GM10847 (cell line): ENCODE results near the gene ADARB2.

Source experiments
- POLR2A ChIP-seq: IDR thresholded peaks from 2 replicates; pipeline ENCODE4 v1.6.1; 2011; ENCODE audit not compliant: insufficient read length; ENCODE audit errors: extremely low read depth

The ADARB2 gene

DNA sequence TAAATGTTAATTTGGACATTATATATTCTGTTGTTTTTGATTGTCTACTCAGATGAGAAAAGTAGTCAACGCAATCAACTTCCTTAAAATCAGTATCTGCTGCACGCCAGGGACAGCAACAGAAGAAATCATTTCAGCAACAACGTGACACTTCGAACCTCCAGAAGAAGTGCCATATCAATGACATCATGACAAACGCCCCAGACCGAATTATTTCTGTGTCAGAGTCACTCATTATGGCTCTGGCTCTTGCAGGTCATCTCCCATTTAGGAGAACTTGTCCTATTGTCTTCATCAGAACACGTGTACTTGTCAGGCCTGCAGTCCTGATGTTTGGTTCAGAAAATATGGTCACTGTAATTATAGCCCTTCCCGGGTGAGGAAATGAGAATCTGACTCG lies 276.3 kb downstream of the ADARB2 start:
- TF ChIP-seq POLR2A = no peak

DNA sequence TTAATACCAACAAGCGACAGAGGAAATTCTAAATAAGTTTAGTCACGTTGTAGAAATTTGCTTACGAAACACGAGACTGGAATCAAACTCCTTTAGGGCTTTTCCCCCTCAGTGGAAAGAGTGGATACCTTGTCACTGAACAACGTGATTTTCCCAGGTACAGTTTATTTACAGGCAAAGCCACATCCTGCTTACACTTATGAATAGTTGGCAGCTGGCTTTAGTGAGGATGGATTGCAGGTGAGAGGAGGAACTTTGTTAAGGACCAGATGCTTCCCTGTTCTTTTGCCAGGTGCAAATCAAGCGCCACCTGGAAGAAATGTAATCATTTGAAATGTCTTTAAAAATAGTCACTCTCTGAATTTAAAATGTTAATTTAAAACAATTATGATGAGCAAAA lies 282.4 kb downstream of the ADARB2 start:
- TF ChIP-seq POLR2A = no peak

DNA sequence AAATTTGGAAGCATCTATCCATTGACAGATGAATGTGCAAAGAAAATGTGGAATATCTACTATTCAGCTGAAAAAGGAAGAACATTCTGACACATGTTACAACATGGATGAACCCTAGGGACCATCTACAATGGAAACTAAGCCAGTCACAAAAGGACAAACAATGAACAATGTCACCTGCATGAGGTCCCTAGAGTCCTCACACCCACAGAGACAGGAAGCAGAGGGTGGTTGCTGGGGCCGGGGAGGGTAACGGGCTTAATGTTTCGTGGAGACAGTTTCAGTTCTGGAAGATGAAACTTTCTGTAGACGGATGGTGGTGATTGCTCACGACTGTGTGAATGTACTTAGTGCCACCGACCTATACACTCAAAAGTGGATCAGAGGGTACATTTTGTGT lies 282.9 kb downstream of the ADARB2 start:
- no peak for TF ChIP-seq POLR2A

DNA sequence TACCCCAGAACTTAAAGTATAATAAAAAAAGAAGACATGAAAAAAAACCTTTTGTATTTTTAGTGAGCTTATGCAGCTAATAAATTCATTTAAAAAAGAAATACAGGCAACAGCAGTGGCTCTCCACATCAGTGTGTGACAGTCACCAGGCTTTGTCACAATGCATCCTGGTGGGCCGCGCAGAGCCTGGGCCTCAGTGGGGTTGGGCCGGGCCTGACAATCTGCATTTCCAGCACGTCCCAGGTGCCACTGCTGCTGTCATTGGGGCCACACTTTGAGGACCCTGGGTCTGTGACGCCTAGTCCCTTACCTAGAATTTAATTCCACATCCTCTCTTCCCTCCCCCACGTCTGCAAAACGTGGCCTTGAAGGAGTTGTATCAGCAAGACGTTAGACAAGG lies 284.5 kb downstream of the ADARB2 start:
- TF ChIP-seq POLR2A = no peak

DNA sequence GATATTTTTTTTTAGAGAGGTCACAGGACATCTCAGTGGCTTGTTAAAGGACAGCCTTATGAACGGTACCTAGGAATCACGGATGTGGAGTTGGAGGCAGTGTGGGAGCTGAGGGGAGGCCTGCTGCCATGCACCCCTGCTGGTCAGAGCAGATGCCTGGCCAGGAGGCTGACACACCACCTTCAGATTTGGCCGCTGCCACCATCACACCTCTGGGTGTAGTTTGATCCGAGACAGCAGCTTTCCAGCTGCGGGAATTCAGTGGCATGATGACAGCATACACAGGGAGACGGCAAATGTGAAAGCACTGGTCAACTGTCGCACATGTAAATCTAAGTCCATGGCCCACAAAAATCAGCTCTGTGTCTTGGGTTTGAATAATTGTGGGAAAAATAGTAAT lies 285.4 kb downstream of the ADARB2 start:
- no peak for TF ChIP-seq POLR2A

DNA sequence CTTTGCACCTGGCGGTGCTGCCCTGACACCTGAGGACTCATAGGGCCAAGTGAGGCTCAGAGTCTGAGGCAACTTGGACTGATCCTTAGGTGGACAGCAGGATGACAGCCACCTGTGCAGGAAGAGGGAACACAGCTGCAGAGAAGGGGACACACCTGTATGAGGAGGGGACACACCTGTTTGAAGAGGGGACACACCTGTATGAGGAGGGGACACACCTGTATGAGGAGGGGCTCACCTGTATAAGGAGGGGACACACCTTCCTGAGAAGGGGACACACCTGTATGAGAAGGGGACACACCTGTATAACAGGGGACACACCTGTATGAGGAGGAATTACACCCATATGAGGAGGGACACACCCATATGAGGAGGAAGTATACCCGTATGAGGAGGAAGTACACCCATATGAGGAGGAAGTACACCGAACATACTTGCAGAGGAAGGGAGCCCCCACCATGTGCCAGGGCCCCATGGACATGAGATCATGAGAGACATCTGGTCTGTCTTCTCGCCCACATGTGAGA lies 285.9 kb downstream of the ADARB2 start:
- no peak for TF ChIP-seq POLR2A

DNA sequence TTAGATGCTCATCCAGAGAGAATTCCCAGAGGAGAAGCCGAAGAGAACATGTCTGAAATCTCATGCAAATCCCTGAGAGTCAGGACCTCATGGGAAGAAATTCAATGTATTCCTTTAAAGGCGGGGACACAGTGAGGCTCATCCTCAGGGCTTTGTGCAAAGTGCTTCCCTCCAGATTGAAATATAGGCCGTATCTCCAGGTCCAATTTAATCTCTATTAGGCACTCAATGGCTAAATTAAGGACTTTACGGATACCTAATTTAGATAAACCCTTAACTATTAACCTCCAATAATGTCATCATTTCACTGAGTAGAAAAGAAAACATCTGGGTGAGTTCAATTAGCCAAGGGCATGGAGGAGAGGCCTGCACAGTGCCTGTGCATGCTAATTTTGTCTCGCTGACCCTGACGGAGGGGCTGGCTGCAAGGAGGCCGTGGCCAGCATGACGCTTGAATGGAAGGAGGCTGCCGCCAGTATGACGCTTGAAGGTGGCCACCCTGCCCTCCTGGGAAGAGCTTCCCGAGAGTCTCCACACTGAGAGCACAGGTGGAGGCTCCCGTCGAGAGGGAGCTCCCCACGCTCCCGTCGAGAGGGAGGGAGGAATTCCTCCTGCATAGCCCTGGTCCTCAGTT lies 287.6 kb downstream of the ADARB2 start:
- no peak for TF ChIP-seq POLR2A

DNA sequence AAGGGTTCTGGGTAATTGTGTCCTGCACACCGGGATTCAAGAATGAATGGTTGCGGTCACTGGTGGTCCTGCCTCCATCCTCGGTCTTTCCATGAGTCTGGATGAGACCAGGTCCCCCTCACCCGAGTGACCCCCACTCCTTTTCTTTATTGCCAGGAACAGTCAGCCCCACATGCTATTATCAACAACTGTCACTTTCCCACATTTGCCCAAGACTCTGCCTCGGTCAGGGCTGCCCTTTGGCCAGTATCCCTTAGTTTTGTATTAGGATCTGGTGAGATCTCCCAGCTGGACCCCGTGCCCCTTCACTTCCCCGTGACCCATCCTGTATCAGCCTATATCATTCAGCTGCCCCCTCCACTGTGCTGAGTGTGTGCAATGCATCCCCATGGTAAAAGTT lies 288.3 kb downstream of the ADARB2 start:
- no peak for TF ChIP-seq POLR2A

DNA sequence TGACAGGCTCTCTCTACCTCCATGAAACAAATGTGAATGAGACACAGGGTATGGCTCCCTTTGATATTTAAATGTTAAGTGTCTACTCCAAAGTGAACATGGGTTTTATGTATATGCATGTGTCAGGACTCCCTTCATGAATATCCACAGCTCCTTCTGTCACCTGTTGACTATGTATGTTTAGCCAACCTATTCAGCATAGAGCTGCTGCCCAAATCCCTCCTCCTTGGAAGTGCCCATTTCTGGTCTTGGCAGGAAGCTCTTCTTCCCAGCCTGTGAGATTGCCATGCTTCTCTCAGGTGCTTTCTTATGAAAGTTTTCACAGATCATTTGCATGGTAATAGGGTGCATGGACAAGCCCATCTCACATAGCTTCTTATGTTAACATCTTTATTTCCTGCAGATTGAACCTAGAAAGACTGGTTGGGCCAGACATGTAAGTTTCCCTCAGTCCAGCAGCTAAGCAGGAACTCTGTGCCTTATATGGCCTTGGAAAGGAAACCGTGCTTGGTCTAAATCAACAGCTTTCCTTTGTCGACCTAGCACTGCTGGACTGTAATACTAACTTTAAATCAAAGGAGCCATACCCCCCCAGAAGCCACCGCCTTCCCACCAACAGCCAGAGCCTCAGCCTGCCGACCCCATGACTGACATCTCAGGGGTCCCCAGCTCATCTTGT lies 288.9 kb downstream of the ADARB2 start:
- TF ChIP-seq POLR2A = no peak

DNA sequence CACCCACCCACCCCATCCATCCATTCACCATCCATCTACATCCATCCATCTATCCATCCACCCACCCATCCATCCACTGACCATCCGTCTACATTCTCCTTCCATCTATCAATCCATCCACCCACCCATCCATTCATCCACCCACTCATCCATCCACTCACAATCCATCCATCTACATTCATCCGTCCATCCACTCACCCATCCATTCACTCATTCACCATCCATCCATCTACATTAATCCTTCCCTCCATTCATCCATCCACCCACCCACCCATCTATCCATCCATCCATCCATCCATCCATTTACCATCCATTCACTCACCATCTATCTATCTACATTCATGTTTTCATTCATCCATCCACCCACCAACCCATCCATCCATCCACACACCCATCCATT lies 292.5 kb downstream of the ADARB2 start:
- no peak for TF ChIP-seq POLR2A

DNA sequence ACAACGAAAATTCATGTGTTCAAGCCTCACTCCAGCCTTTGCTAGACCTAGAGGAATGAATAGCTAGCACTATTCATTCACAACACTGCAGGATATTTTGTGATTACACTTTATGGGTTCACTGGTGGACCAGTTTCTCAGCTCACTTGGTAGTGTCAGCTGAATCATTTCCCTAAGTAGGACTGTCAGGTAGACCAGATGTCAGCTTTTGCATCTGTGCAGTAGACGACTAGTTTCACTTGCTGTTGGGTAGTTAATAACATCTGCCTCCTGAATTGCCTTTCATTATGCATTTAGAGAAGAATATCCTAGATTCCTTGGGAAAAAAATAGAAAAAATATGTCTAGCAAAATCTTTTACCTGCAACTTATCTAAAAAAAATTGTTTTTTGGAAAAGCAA lies 296.4 kb downstream of the ADARB2 start:
- no peak for TF ChIP-seq POLR2A

DNA sequence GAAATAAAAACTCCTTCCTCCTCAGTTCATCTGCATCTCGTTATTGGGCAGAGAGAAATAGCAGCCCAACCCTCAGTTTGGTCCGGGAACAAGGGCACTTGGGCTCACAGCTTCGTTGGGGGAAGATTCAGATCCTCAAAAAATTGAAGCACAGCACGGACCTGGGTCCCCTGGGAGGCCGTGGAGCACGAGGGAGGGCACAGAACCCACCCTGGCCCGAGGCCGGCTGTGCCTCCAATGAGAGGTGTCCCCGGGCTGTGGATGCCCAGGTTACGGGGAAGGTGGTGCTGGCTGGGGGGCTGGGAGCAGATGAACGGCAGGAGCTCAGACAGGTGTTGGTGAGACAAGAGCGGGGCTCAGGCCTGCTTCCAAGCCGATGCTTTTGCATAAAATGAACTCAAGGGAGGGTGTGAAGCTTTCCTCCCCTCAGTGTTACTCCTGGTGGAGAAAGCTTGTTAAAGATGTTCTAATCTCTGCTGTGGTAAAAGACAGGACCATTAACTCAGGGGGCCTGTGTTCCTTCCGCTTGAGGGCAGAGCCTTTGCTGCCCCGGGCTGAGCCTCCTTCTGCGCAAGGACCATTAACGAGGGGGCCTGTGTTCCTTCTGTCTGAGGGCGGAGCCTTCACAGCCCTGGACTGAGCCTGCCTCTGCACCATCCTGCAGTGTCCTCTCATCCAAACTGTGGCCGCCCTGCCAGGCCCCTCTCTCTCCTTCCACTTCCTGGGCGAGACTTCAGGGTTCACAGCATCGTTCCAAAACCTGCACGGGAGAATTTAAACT lies 302.2 kb downstream of the ADARB2 start:
- no peak for TF ChIP-seq POLR2A

DNA sequence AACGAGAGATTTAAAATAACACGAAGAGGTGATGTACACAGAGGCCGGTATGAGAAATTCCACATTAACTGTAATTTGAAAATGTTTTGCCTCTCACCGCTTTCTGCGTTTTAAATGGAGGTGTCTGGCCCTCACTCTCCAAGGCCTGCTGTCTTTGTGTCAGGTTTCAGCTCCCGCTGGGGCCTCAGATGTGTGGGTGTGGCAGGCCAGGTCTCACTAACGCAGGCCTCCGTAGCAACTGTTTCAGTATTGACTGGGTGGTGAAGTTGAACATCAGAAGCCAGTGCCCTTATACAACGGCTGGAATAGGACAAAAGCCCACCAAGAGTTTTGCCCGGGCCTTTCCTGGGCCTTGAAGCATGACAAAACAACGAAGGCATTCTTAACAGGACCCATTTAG lies 303.1 kb downstream of the ADARB2 start:
- TF ChIP-seq POLR2A = no peak

DNA sequence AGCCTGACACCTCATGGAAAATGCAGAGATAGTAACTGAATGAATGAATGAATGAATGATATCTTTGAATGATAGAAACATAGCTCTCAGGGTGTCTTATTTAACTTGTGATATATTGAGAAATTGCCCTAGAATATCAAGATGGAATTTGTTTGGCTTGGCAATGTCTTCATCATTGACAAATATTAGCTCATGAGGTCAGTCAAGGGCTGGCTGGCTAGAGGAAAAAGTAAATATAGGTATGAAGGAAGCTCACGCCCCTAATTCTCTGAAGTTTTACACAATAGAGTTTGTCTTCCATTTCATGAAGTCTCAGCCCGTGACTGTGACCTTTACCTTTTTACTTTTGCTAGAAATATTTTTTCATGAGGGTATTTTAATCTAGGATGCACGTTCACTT lies 305.2 kb downstream of the ADARB2 start:
- no peak for TF ChIP-seq POLR2A

DNA sequence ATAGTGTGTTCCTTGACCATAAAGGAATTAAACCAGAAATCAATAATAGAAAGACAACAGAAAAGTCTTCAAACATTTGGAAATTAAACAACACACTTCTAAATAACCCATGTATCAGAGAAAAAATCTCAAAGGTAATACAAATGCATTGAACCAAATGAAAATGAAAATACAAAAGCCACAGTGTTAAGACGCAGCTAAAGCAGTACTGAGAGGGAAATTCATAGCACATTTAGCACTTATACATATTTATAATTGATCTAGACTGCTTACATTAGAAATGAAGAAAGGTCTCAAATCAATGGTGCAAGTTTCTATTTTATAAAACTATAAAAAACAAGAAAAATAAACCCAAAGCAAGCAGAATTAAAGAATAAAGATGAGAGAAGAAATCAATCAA lies 306.1 kb downstream of the ADARB2 start:
- TF ChIP-seq POLR2A = no peak

DNA sequence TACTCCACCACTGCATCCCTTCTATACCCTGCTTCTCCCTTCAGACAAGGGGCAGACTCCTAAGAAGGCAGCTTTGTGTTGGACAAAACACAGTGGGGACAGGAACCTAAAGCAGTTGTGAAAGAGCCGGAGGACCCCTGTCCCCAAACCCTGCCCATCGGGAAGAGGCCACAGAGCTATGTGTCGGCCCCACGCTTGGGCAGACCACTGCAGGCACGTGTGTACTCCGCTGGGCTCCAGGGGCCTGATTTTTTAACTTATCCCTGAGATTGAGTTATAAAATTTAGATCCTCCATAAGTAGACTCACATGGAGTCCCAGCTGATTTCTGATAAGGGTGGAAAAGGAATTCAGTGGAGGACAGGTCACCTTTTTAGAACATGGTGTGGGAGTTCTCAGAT lies 310.5 kb downstream of the ADARB2 start:
- no peak for TF ChIP-seq POLR2A
